ENCODE data around the gene VSTM2L. TPM values are rescaled to one million over a fixed set of nuclear protein-coding genes. Genes with fewer than 3 reads are reported as not detected.
A peak's percentile ranks its signal among the peaks of the same experiment; 100 is the strongest.

The VSTM2L gene
- total and polyA plus RNA-seq, 9 of the 15 experiments (the other 6 are each of a cell fraction or from before 2014, with no cell fraction given): not detected

DNA sequence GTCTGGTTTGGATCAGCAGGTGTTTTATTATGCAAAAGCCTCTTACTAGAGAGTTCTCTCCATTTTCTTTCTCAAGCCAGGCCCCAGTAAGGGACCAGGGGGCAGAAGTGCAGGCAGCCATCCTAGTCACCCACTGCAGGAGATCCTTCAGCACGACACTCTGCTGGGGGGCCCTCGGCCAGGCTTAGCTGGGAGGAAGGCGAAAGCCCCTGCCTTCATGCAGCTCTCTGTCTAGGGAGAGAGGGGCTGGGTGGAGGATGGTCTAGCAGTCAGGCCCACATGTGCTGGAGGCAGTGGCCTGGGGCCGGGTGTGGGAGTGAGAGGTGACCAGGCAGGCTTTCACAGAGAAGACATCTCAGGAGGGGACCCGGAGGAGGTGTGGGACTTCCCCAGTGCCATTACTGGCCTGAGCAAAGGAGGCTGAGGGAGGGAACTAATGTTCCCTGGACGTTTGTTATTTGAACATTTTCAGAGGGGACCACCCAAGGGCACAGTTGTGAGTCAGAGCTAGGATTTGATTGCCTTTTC is 33.5 kb upstream of the VSTM2L start:
- Histone ChIP-seq H4K20me1 (replicated peaks; ENCODE audit: control insufficient read depth, insufficient read depth, low read length) (no peaks in the 10 kb centered on the region), H3K4me2 (ENCODE audit: insufficient read depth, low read length) (no peak overlapping the region), H2AFZ (ENCODE audit: low read depth, low read length) (no peak overlapping the region), H3K4me1 (replicated peaks in 1 of 2; ENCODE audit: control insufficient read depth in 2 of 2, insufficient read depth in 2 of 2, low read length in 2 of 2) (peaks cover 0 to 4% of the 10 kb centered on the region in 2 experiments; a peak in 3 of 5 replicates), H3K27me3 (ENCODE audit: control insufficient read depth in 2 of 2, insufficient read depth in 2 of 2, low read length in 2 of 2) (no peaks in the 10 kb centered on the region; a peak in 1 of 5 replicates), H3K79me2 (ENCODE audit: control insufficient read depth, insufficient read depth, low read length) (no peaks in the 10 kb centered on the region), H3K9me1 (ENCODE audit: control insufficient read depth, insufficient read depth, low read length) (no peaks in the 10 kb centered on the region), H3K9me3 (replicated peaks; ENCODE audit: control insufficient read depth, insufficient read depth, low read depth, low read length) (no peaks in the 10 kb centered on the region), H3K4me3 (no peak overlapping the region), H3K36me3 (ENCODE audit: control insufficient read depth, insufficient read depth, low read length) (peaks cover 6% of the 10 kb centered on the region; the same call in 2 of the 3 replicates), H3K27ac (ENCODE audit: extremely low read depth, low read depth, low read length) (no peak overlapping the region), H3K9ac (ENCODE audit: insufficient read depth in 1 of 2, low read depth in 2 of 2, low read length in 2 of 2) (peak overlapping the region in 1 of 2 experiments; percentile 52; a peak in 1 of 4 replicates)
- FAIRE-seq (no peak), DNase-seq (ENCODE audit: extremely low read depth in 1 of 4, low spot score in 3 of 4) (no peak), ATAC-seq (peak; percentile 66; the same call in 2 of the 3 replicates)
- POLR2A ChIA-PET: interaction anchor here (1.0 to 1.1 kb wide), 2 partner anchors 9 to 11 kb away, joined by 3 to 4 read pairs; no protein-coding TSS in a partner anchor
- CTCF ChIA-PET (ENCODE audit: low intra/inter-chr PET ratio): no interaction called here
- no TSS peak for BruUV-seq (replicated peaks)
- intact Hi-C loops (cut with micrococcal nuclease): no loop called here
- TF ChIP-seq ZFP36 (IDR thresholded peaks at IDR 0.05; ENCODE audit: low read depth, low read length, partially characterized antibody) (no peak), SRSF7 (optimal IDR thresholded peaks at IDR 0.05; ENCODE audit: low read depth, low read length) (no peak), CXXC5 (CRISPR knock-in tag; IDR thresholded peaks at IDR 0.05) (no peak), MIER1 (IDR thresholded peaks at IDR 0.05; ENCODE audit: low read depth) (no peak), TEAD4 (IDR thresholded peaks at IDR 0.05; ENCODE audit: low read length) (no peak), TEAD4 (CRISPR knock-in tag; IDR thresholded peaks at IDR 0.05; ENCODE audit: borderline replicate concordance) (no peak), U2AF1 (optimal IDR thresholded peaks at IDR 0.05; ENCODE audit: low read depth, low read length) (no peak), ZNF766 (CRISPR knock-in tag; conservative IDR thresholded peaks at IDR 0.05) (no peak), ZZZ3 (IDR thresholded peaks at IDR 0.05) (no peak), MAFF (IDR thresholded peaks at IDR 0.05; ENCODE audit: low read length) (no peak)
- TF ChIP-seq, protein P1, sequence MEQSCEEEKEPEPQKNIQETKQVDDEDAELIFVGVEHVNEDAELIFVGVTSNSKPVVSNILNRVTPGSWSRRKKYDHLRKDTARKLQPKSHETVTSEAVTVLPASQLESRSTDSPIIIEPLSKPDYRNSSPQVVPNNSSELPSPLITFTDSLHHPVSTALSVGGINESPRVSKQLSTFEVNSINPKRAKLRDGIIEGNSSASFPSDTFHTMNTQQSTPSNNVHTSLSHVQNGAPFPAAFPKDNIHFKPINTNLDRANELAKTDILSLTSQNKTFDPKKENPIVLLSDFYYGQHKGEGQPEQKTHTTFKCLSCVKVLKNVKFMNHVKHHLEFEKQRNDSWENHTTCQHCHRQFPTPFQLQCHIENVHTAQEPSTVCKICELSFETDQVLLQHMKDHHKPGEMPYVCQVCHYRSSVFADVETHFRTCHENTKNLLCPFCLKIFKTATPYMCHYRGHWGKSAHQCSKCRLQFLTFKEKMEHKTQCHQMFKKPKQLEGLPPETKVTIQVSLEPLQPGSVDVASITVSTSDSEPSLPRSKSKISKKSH (CRISPR knock-in tag; IDR thresholded peaks at IDR 0.05): no peak
- TF ChIP-seq, protein P2, sequence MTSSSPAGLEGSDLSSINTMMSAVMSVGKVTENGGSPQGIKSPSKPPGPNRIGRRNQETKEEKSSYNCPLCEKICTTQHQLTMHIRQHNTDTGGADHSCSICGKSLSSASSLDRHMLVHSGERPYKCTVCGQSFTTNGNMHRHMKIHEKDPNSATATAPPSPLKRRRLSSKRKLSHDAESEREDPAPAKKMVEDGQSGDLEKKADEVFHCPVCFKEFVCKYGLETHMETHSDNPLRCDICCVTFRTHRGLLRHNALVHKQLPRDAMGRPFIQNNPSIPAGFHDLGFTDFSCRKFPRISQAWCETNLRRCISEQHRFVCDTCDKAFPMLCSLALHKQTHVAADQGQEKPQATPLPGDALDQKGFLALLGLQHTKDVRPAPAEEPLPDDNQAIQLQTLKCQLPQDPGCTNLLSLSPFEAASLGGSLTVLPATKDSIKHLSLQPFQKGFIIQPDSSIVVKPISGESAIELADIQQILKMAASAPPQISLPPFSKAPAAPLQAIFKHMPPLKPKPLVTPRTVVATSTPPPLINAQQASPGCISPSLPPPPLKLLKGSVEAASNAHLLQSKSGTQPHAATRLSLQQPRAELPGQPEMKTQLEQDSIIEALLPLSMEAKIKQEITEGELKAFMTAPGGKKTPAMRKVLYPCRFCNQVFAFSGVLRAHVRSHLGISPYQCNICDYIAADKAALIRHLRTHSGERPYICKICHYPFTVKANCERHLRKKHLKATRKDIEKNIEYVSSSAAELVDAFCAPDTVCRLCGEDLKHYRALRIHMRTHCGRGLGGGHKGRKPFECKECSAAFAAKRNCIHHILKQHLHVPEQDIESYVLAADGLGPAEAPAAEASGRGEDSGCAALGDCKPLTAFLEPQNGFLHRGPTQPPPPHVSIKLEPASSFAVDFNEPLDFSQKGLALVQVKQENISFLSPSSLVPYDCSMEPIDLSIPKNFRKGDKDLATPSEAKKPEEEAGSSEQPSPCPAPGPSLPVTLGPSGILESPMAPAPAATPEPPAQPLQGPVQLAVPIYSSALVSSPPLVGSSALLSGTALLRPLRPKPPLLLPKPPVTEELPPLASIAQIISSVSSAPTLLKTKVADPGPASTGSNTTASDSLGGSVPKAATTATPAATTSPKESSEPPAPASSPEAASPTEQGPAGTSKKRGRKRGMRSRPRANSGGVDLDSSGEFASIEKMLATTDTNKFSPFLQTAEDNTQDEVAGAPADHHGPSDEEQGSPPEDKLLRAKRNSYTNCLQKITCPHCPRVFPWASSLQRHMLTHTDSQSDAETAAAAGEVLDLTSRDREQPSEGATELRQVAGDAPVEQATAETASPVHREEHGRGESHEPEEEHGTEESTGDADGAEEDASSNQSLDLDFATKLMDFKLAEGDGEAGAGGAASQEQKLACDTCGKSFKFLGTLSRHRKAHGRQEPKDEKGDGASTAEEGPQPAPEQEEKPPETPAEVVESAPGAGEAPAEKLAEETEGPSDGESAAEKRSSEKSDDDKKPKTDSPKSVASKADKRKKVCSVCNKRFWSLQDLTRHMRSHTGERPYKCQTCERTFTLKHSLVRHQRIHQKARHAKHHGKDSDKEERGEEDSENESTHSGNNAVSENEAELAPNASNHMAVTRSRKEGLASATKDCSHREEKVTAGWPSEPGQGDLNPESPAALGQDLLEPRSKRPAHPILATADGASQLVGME (CRISPR knock-in tag; IDR thresholded peaks at IDR 0.05): no peak
- in situ Hi-C loops (cut with MboI): no loop called here
- WGBS (ENCODE audit: insufficient coverage, low coverage, missing lambda C conversion rate): 59% methylated on average over 6 of the region's 6 CpGs

All from K562 (cell line).